Activated CD8-positive, alpha-beta T cell treated with anti-CD3 and anti-CD28 coated beads, Interleukin-2, amount 10 ng/mL, durations not matched to agents 7 days and 5 days (primary cell): ENCODE results near the gene DPM1. TPM values are rescaled to one million over a fixed set of nuclear protein-coding genes. Genes with fewer than 3 reads are reported as not detected.

Source experiments
- ATAC-seq: fragments of 150-1000 bp; cut with Tn5 transposase; one replicate; pipeline ENCODE4 v1.10.0; 2021; ENCODE audit warnings: moderate library complexity
- CTCF ChIA-PET: fragments of 350-600 bp; sonication (Branson Sonifier 250); formaldehyde crosslinking; loops from one replicate; lab custom pipeline; 2021; ENCODE audit warnings: antibody characterized with exemption; lab: Charles Lee
- POLR2A ChIA-PET: fragments of 350-600 bp; sonication (Branson Sonifier 250); formaldehyde crosslinking; loops from one replicate; lab custom pipeline; 2021; ENCODE audit warnings: antibody characterized with exemption; lab: Charles Lee
- DNase-seq: peaks from one replicate; pipeline ENCODE4 v3.0.0-alpha.2; 2020
- H3K27ac Mint-ChIP-seq: one replicate; pipeline ENCODE4 v1.8.0; 2021; ENCODE audit warnings: mild to moderate bottlenecking, mixed read lengths
- H3K27me3 Mint-ChIP-seq: one replicate; pipeline ENCODE4 v1.8.0; 2021; ENCODE audit warnings: low read depth, mixed read lengths
- H3K36me3 Mint-ChIP-seq: one replicate; pipeline ENCODE4 v1.8.0; 2021; ENCODE audit warnings: low read depth, mixed read lengths
- H3K4me1 Mint-ChIP-seq: one replicate; pipeline ENCODE4 v1.8.0; 2021; ENCODE audit warnings: low read depth, mixed read lengths
- H3K4me3 Mint-ChIP-seq: one replicate; pipeline ENCODE4 v1.8.0; 2021; ENCODE audit warnings: mild to moderate bottlenecking, mixed read lengths
- H3K9me3 Mint-ChIP-seq: one replicate; pipeline ENCODE4 v1.8.0; 2022; ENCODE audit warnings: mixed read lengths; ENCODE audit not compliant: insufficient read depth
- total RNA-seq, 2 experiments: library from RNA; stranded (reverse); gene quantifications; one replicate each; pipeline ENCODE4 v1.2.3, GENCODE V29; 2021

Gene DPM1
- total RNA-seq, 2 experiments from 2014 or later: 50.6 to 53.0 TPM

GRCh38 chr20:50953196-50953595 lies 5.1 kb downstream of the DPM1 start:
- Mint-ChIP-seq H3K4me1 (peaks cover 25% of the 10 kb centered on the region), H3K27me3 (no peaks in the 10 kb centered on the region), H3K36me3 (peaks cover 49% of the 10 kb centered on the region), H3K27ac (no peak overlapping the region), H3K9me3 (no peaks in the 10 kb centered on the region), H3K4me3 (no peak overlapping the region)
- POLR2A ChIA-PET: no interaction called here
- ATAC-seq (no peak), DNase-seq (no peak)
- CTCF ChIA-PET: no interaction called here

GRCh38 chr20:50948132-50948785 lies 10.1 kb downstream of the DPM1 start:
- ATAC-seq (no peak), DNase-seq (no peak)
- peaks cover 53% of the 10 kb centered on the region for H3K36me3 Mint-ChIP-seq
- H3K4me1 Mint-ChIP-seq: peaks cover 1% of the 10 kb centered on the region
- ChIA-PET CTCF (interaction anchor here (1.8 to 2.3 kb wide), 2 partner anchors 10 to 154 kb away, joined by 6 to 7 read pairs; partner anchors contain the start of genes BCAS4, DPM1 and MOCS3), POLR2A (interaction anchor here (0.6 to 2.2 kb wide), 3 partner anchors 10 to 1663 kb away, joined by 3 to 8 read pairs (median 5); partner anchors contain the start of genes ADNP, DPM1 and MOCS3)
- peak overlapping the region; percentile 33 for H3K27ac Mint-ChIP-seq
- no peak overlapping the region for H3K4me3 Mint-ChIP-seq
- H3K9me3 Mint-ChIP-seq: no peaks in the 10 kb centered on the region
- H3K27me3 Mint-ChIP-seq: no peaks in the 10 kb centered on the region

GRCh38 chr20:50943069-50943468 lies 15.3 kb downstream of the DPM1 start:
- ATAC-seq (peak; percentile 62), DNase-seq (no peak)
- no peak overlapping the region for H3K4me3 Mint-ChIP-seq
- ChIA-PET POLR2A (interaction anchor here (1.2 kb wide), 1 partner anchor 15 kb away, joined by 4 read pairs; the partner anchor contains the start of genes DPM1 and MOCS3), CTCF (interaction anchor here (1.3 to 2.7 kb wide), 3 partner anchors 11 to 149 kb away, joined by 3 to 9 read pairs (median 8); partner anchors contain the start of genes ADNP and BCAS4)
- H3K36me3 Mint-ChIP-seq: peaks cover 42% of the 10 kb centered on the region
- no peaks in the 10 kb centered on the region for H3K27me3 Mint-ChIP-seq
- no peaks in the 10 kb centered on the region for H3K4me1 Mint-ChIP-seq
- H3K9me3 Mint-ChIP-seq: no peaks in the 10 kb centered on the region
- H3K27ac Mint-ChIP-seq: no peak overlapping the region

- Mint-ChIP-seq H3K9me3 (no peaks in the 10 kb centered on the region), H3K36me3 (peaks cover 58% of the 10 kb centered on the region), H3K27ac (no peak overlapping the region), H3K4me3 (no peak overlapping the region), H3K4me1 (peaks cover 20% of the 10 kb centered on the region), H3K27me3 (no peaks in the 10 kb centered on the region)
- ChIA-PET CTCF (interaction anchor here (1.6 to 14.0 kb wide), 3 partner anchors 24 to 141 kb away, joined by 5 to 407 read pairs (median 90); partner anchors contain the start of genes BCAS4 and DPM1), POLR2A (interaction anchor here (0.6 to 6.7 kb wide), 2 partner anchors 24 to 139 kb away, joined by 3 to 101 read pairs; partner anchors contain the start of genes BCAS4, DPM1 and MOCS3)
- DNase-seq (no peak), ATAC-seq (no peak)
Measured at GRCh38 chr20:50933589-50933988, 24.7 kb downstream of the DPM1 start.

- peaks cover 62% of the 10 kb centered on the region for H3K36me3 Mint-ChIP-seq
- ATAC-seq: no peak
- CTCF ChIA-PET: interaction anchor here (1.6 to 14.0 kb wide), 6 partner anchors 7 to 140 kb away, joined by 4 to 407 read pairs (median 49); partner anchors contain the start of genes BCAS4 and DPM1
- POLR2A ChIA-PET: interaction anchor here (0.6 to 6.7 kb wide), 5 partner anchors 9 to 198 kb away, joined by 3 to 101 read pairs (median 4); partner anchors contain the start of genes BCAS4, DPM1 and MOCS3
- H3K27ac Mint-ChIP-seq: peak overlapping the region; percentile 97
- no peak for DNase-seq
- H3K27me3 Mint-ChIP-seq: no peaks in the 10 kb centered on the region
- H3K9me3 Mint-ChIP-seq: no peaks in the 10 kb centered on the region
- peaks cover 27% of the 10 kb centered on the region for H3K4me1 Mint-ChIP-seq
- peak overlapping the region; percentile 82 for H3K4me3 Mint-ChIP-seq
Measured at GRCh38 chr20:50932691-50933280, 25.5 kb downstream of the DPM1 start.

GRCh38 chr20:50932016-50932485 lies 26.3 kb downstream of the DPM1 start:
- ChIA-PET CTCF (interaction anchor here (1.2 to 14.0 kb wide), 9 partner anchors 8 to 139 kb away, joined by 3 to 407 read pairs (median 8); partner anchors contain the start of genes BCAS4, DPM1 and MOCS3), POLR2A (interaction anchor here (0.6 to 6.7 kb wide), 17 partner anchors 8 to 474 kb away, joined by 3 to 101 read pairs (median 5); partner anchors contain the start of genes BCAS4, DPM1 and MOCS3)
- H3K27ac Mint-ChIP-seq: peak overlapping the region; percentile 97
- H3K4me1 Mint-ChIP-seq: peaks cover 35% of the 10 kb centered on the region
- no peaks in the 10 kb centered on the region for H3K27me3 Mint-ChIP-seq
- peak overlapping the region; percentile 82 for H3K4me3 Mint-ChIP-seq
- no peak for ATAC-seq
- no peak for DNase-seq
- H3K9me3 Mint-ChIP-seq: no peaks in the 10 kb centered on the region
- H3K36me3 Mint-ChIP-seq: peaks cover 70% of the 10 kb centered on the region

- ChIA-PET POLR2A (interaction anchor here (0.6 to 6.7 kb wide), 23 partner anchors 8 to 601 kb away, joined by 3 to 101 read pairs (median 5); partner anchors contain the start of genes BCAS4, DPM1 and MOCS3), CTCF (interaction anchor here (0.7 to 14.0 kb wide), 13 partner anchors 8 to 139 kb away, joined by 3 to 407 read pairs (median 4); partner anchors contain the start of genes BCAS4, DPM1 and MOCS3)
- Mint-ChIP-seq H3K27ac (peak within 1 kb of the TSS; percentile 97), H3K27me3 (no peaks in the 10 kb centered on the region), H3K4me1 (peaks cover 38% of the 10 kb centered on the region), H3K36me3 (peaks cover 68% of the 10 kb centered on the region), H3K4me3 (peak within 1 kb of the TSS; percentile 90), H3K9me3 (no peaks in the 10 kb centered on the region)
- DNase-seq: peak; percentile 91
- peak; percentile 70 for ATAC-seq
Measured at GRCh38 chr20:50931306-50932015, 26.9 kb downstream of the DPM1 start, which contains the start of gene ADNP. Gene ADNP, minus strand, starts transcription at chr20:50931437. Its CDS starts 27,441 bp downstream, at chr20:50903996.

GRCh38 chr20:50930976-50931305 lies 27.4 kb downstream of the DPM1 start:
- ChIA-PET CTCF (interaction anchor here (0.7 to 14.0 kb wide), 13 partner anchors 8 to 138 kb away, joined by 3 to 407 read pairs (median 4); partner anchors contain the start of genes BCAS4, DPM1 and MOCS3), POLR2A (interaction anchor here (0.6 to 6.7 kb wide), 19 partner anchors 9 to 141 kb away, joined by 3 to 101 read pairs (median 5); partner anchors contain the start of genes BCAS4, DPM1 and MOCS3)
- ATAC-seq: peak; percentile 43
- no peak for DNase-seq
- Mint-ChIP-seq H3K4me3 (peak overlapping the region; percentile 82), H3K27me3 (no peaks in the 10 kb centered on the region), H3K27ac (peak overlapping the region; percentile 97), H3K9me3 (no peaks in the 10 kb centered on the region), H3K36me3 (peaks cover 67% of the 10 kb centered on the region), H3K4me1 (peaks cover 42% of the 10 kb centered on the region)

GRCh38 chr20:50930139-50930975 lies 28.0 kb downstream of the DPM1 start:
- H3K9me3 Mint-ChIP-seq: no peaks in the 10 kb centered on the region
- peak overlapping the region; percentile 95 for H3K27ac Mint-ChIP-seq
- peaks cover 48% of the 10 kb centered on the region for H3K4me1 Mint-ChIP-seq
- ATAC-seq (peak; percentile 16), DNase-seq (peak; percentile 32)
- POLR2A ChIA-PET: interaction anchor here (0.8 to 6.7 kb wide), 15 partner anchors 9 to 140 kb away, joined by 3 to 101 read pairs (median 6); partner anchors contain the start of genes BCAS4, DPM1 and MOCS3
- peak overlapping the region; percentile 90 for H3K4me3 Mint-ChIP-seq
- CTCF ChIA-PET: interaction anchor here (0.7 to 14.0 kb wide), 32 partner anchors 8 to 376 kb away, joined by 3 to 407 read pairs (median 6); partner anchors contain the start of genes BCAS4, DPM1 and MOCS3
- no peaks in the 10 kb centered on the region for H3K27me3 Mint-ChIP-seq
- peaks cover 70% of the 10 kb centered on the region for H3K36me3 Mint-ChIP-seq
